NCI-H146 (cell line): Measurements from ENCODE around the gene SPACDR.
A peak's percentile ranks its signal among the peaks of the same experiment; 100 is the strongest.

Source experiments
- DNase-seq: peaks from one replicate; lab custom pipeline; 2025; lab: John Stamatoyannopoulos, UW

SPACDR gene

DNA sequence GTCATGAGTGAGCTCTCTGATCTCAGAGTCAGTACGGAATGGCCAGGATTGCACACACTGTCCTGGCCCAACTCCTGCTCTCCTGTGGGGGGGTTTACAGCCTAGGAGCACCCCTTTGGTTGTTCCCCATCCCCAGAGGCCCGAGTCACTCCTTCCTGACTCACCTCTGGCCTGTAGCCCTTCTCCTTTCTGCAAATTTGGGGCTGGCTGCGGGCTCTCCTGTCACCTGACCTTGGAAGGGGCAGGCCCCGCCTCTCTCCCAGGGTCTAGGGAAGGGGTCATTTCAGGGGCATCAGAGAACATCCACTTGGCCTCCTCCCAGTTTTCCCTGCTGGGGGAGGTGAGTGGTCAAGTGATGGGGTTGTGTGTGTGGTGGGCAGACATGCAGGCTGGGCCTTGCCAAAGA lies 21.4 kb upstream of the SPACDR start:
- DNase-seq, result no peak

DNA sequence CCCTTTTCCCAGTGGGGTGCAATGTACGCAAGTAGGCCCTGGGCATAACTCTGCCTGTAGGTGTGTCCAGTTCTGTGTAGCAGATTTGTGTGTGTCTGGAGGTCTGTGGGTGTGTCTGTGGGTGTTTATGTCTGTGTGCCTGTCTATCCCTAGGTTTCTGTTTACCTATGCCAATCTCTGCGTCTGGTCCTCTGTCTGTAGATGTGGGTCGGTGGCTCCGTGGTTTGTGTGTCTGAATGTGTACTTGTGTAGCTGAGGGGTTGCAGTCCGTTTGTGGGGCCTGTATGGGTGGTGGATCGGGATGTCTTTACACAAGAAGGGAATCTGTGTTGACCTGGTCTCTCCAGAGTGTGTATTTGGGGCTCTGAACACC lies 20.6 kb upstream of the SPACDR start:
- no peak for DNase-seq

DNA sequence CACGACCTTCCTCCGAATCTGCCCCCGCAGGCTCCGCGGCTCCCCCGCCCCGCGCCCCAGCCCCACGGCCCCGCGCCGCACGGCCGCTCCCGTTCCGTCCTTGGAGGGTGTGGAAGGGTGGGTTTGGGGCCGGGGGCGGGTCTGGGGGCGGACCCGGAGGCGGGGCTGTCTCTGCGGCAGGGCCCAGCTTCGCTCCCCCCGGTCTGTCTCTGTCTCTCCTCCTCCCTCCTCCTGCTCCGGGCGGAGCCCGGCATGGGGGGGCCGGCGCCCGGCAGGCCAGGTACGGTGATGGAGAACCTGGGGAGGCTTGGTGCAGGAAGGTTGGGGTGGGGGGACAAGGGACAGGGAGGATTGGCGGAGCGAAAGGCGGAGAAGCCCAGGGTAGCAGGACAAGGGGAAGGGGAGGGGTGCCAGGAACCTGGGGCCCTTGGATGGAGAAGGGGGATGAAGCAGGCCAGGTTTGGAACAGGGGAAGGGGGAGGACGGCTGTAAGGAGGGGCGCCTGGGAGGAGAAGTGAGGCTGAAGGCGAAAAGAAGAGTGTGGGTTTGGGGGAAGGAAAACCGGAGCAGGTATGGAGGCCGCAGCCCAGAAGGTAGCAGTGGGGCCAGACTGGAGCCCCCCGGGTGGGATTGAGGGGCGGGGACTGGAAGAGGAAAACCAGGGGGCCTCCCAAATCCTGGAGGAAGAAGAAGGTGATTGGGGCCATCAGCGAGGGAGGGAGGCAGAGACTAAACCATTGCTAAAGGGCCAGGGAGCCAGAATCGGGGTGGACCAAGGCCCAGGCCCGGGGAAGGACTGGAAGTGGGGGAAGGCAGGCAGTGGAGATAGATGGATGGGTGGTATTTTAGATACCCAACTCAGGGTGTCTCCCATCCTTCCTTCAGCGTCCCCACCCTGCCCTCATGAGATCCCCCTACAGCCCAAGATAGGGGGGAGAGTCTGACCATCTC lies 19.9 kb upstream of the SPACDR start, which contains the start of gene NYAP1:
Gene NYAP1, plus strand, starts transcription at position 206 of the 951 bp plus-strand sequence. CDS start 1,385 bp downstream, outside the sequence.
- peak; percentile 79 for DNase-seq

DNA sequence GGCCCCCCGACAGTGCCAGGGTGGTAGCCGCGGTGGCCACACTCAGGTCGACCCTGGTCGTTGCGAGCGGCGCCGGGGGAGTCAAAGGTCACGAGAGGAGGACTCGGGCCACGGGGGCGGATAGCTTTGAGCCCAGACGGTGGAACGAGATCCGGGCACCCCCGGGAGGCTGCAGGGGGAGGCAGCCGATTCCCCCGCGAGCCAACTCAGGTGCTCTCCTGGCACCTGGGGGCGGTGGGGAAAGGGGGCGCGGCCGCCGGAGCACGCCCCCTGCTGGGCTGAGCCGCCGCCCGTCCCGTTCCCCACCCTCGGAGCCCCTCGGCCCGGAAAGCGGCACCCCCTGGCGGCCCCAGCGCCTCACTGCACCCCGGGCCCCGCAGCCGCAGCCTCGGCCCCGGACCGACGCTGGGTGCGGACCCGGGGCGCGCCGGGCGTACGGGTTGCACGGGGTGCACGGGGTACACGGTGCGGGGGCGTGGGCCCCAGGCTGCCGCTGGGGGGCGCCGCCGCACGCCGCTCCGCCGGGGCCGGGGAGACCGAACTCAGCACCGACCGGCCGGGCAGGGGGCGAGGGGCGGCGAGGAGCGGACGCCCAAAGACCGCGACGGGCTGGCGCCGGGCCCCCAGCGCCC lies 19.1 kb upstream of the SPACDR start:
- peak; percentile 51 for DNase-seq

DNA sequence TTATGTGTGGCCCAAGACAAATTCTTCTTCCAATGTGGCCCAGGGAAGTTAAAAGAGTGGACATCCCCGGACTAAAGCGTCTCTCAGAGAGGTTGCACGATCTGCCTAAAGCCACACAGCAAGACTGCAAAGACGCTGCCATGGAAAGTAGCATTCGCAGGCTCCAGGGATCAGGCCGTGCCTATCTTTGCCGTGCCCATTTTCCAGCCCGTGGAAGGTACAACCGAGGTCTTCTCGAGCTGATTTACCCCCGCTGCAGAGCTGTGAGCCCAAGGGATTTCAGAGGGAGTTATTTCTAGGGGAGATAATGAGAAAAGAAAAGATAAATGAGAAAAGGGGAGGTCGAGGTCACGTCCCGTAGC lies 18.6 kb upstream of the SPACDR start:
- DNase-seq, result no peak

DNA sequence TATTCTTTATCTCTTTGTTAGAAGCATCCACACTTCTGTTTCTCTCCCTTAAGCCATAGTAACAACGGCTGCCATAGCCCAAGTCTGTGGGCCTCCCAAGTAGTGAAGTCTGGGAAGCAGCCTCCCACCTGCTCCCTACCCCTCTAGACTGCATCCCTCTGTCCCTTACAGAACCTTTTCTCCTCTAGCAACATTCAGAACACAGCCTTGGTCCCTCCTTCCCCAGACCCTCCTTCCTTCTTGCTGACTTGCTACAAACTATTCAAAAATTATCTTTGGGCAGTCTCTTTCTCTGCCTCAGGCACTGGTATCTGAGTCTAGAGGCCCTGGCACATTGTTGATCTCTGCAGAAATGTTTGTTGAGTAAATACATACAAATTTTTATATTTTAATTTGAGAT lies 17.4 kb upstream of the SPACDR start:
- no peak for DNase-seq

DNA sequence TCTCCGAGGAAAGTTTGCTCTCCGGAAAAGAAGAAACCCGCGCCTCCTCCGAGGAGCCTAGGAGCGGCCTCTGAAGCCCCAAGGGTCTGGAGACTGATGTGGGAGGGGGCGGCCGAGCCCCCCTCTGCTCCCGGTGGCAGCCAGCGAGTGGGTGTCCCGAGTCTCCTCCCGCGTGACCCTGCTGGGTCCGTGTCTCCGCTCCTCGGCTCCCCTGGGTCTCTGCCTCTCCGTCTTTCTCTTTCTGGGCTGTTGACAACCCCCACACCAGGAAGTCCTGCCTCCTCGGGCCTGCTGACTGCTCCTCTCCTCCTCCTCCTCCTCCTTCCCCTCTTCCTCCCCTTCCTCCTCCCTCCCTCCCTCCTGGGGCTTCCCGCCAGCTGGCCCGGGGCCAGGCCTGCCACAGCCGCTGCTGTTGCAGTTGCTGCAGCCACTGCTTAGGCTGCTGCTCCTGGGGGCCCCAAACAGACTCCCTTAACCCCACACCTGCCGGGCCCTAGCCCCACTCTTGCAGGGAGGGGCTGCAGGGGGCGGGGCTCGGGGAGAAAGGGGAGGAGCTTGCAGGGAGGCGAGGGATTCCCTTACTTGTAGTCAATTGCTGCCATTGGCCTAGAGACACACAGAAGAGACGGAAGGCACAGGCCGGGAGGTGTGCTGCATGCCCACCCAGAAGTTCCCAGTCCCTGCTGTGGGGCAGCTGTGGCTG lies 15.0 kb upstream of the SPACDR start, which contains the start of gene TSC22D4:
Gene TSC22D4, minus strand, starts transcription at position 257 of the 703 bp plus-strand sequence. CDS start 1,176 bp downstream, outside the sequence.
- peak; percentile 96 for DNase-seq

DNA sequence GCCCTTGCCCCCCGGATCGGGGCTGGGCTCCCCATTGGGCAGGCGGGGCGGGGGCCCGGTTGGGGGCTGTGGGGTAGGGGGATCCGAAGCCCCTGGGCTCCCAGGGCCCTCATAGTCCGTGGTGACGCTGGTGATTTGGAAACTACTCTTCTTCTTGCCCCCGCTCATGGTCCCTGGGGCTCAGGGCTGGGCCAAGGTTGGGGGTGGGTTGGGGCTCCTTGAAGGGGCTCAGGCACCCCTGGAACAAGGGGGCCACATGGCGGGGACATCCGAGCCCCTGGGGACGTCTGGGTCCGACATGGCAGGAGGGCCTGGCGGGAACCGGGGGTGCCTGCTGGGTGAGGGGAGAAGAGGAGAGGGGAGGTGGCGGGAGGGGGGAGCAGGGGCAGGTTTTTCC lies 13.8 kb upstream of the SPACDR start:
- no peak for DNase-seq

DNA sequence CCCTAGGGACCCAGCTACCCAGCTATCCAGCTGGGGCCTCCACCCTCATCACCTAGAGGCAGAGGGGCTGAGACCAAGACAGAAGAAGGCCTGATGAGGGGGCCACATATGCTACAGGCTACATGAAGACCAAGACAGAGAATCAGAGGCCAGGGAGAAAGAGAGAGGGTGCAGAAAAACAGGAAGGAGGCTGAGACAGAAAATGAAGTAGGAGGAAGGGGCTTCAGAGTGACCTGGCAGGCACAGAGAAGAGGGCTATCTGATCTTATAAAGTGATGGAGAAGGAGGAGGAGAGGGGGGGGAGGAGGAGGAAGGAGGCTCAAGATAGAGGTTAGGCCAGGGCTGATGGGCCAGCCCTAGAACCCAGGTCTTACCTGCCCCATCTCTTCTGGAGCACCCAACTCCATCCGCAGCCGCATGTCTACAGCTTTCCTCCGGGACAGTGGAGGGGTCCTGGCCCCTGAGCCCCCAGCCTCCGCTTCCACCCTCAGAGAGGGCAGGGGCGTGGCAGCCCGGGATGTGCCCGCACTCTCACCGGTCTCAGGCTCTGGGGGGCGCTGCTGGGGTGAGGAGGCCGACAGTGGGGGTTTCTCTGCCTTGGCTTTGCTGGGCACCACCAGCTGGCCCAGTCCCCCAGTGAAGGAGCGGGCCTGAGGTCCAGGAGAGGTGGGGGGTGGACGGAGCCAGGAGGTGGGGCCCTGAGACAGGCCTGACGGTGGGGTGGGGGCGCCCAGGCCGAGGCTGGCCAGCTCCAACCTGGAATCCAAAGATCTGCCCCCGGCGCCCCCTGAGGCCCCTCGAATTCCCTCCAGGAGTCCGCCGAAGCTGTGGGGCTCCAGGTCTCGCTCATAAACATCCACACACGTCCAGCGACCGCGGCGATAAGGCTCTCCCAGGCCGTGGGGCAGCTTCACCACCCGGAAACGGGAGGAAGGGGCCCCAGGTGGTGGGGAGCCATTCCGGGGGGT lies 13.1 kb upstream of the SPACDR start:
- DNase-seq, result no peak

DNA sequence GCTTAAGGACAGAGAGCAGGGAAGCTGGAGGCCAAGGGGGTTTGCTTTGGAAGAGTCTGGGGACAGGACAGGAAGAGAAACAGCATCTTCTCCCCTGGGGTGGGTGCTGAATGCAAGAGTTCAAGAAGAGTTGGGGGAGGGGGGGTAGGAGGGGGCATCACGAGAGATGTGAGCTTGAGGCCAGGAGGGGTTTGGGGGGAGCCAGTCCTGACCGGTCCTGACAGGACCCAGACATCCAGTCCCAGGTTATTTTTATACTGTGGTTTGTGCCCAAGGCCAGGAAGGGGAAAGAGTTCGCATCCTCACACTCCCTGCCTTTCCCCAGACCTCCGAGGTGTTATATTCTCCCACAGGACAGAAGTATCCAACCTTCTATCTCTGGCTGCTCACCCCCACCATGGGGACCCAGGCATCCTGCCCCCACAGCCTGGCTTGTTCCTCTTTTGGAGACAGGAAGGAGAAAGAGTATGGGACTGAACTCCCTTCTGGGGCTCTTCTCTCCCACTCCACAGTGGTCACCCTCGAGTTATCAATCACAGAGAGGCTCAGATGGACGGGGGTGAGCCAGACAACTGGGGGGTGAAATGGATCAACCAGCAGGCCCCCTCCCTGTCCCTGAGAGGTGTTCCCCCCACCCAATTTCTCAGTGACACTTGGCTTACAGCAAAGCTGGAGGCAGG lies 12.2 kb upstream of the SPACDR start:
- DNase-seq, result no peak

DNA sequence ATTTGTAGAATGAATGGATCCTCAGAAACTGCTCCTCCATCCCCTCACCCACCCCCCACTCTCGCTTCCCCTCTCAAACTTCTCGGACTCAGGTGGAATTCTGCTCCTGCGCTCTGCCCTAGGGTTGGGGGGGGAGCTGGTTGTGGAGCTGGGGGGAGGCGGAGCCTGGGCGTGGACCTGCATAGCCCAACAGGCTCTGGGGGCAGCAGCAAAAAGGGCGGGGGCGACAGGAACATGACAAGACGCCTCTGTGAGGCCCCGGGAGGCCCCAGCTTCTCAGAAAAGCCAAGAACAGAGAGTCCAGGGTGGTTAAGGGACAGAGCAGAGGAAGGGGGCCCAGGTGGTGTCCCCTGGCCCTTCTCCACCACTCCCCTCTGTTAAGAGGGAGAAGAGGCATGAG lies 11.5 kb upstream of the SPACDR start:
- DNase-seq, result no peak

DNA sequence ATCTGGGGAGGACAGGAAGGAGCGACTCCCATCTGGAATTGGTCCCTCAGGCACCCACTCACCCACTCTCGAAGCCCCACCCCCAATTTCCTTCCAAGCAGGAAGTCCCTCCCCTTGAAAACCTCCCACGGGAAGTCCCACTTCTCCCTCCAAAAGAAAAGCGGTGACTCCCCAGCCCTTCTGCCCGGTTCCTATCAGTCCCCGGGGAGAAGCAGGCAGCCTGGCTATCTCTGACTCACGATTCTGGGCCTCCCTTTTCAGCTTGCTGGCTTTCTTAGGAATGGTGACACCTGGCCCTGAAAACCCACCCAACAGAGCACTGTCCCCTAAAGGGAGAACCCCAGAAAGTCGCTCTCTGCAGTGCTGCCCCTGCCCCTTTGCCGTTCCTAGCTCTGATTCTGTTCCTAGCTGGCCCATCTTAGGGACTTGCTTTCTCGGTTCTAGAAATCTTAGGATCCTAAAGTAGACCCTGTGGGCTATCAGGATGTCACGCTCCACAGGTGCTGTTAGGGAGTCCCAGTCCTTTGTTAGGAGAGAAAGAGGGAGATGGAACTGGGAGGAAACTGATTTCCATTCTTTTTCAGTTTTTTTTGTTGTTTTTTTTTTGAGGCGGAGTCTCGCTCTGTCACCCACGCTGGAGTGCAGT lies 8.9 kb upstream of the SPACDR start:
- no peak for DNase-seq

DNA sequence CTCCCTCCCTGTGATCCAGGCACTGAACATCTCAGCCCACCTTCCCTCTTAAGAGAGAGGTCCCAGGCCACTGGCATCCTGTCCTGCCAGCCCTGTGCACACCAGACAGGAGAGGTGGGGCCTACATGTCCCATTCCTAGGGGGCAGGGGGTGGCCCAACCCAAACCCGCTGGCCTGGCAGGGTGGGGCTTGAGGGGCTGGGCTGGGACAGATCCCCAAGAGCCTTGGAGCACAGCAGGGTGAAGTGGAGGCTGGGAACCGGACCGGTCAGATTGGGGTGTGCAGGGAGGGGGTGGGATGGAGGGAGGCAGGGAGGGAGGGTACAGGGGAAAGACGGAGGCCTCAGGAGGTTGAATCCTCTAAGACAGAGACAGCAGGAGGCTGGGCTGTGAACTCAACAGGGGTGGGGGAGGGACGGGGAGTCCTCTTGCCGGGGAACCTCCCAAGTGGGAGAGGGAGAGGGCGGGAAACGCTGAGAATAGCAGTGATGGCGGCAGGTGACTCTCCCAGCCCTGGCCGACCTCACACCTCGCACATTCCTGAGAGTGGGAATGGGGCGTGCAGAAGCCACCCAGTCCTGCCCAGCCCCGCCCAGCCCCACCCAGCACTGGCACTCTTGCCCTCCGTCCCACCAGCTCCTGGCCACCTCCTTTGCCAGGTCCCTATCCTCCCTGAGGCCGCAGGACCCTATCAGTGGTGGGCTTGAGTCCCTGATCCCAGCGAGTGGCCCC lies 8.2 kb upstream of the SPACDR start:
- DNase-seq, result no peak

DNA sequence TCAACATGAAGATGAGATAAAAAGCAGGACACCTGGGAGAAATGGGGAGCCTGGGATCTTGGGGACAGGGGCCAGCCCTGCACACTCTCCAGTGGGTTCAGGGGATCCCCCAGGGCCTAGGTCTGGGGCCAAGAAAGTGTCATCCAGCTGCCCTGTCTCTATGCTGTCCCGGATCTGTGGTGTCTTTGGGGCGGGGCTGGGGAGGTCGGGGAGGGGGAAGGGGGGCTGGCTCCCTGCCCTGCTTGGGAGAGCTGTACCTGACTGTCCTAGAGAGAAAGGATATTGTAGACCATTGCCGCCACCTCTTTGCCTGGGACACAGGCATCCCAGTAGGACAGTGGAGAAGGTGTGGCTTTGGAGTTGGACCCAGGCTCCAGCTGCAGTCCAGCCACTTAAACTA lies 7.0 kb upstream of the SPACDR start:
- DNase-seq, result no peak

DNA sequence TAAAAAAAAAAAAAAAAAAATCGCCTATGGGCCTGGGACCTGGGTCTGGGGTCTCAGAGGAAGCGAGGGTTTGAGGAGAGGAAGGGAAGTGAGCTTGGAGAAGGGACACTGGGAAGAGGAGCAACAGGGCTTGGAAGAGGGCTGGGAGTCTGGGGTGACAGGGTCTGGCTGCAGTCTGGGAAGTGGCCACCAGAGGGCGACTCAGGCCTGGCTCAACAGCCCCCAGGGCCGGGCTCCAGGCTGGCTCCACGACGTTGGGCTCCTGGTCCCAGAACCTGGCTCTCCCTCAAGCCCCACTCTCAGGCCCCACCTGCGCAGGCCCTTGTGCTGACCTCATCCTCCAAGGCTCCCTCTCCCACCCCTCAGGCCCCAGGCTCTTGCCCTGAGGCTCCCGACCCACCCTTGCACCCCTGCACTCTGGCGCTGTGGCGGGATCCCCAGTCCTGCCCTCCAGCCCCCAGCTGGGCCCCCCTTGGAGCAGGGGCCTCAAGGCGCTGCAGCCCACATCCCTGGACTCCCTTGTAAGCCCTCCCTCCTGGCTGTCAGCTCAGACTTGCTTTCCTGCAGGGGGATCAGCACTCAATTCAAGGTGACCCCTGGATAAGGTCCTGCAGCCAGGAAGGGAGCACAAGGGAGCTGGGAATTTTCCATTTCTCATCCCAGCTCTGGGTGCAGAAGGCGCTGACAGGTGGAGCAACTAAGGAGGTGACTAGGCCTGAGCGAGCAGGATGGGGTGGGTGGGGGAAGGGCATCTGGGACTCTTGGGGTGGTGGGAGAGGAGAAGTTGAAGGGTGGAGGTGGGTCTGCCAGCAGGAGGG lies 5.4 kb upstream of the SPACDR start:
- DNase-seq, result peak; percentile 71

DNA sequence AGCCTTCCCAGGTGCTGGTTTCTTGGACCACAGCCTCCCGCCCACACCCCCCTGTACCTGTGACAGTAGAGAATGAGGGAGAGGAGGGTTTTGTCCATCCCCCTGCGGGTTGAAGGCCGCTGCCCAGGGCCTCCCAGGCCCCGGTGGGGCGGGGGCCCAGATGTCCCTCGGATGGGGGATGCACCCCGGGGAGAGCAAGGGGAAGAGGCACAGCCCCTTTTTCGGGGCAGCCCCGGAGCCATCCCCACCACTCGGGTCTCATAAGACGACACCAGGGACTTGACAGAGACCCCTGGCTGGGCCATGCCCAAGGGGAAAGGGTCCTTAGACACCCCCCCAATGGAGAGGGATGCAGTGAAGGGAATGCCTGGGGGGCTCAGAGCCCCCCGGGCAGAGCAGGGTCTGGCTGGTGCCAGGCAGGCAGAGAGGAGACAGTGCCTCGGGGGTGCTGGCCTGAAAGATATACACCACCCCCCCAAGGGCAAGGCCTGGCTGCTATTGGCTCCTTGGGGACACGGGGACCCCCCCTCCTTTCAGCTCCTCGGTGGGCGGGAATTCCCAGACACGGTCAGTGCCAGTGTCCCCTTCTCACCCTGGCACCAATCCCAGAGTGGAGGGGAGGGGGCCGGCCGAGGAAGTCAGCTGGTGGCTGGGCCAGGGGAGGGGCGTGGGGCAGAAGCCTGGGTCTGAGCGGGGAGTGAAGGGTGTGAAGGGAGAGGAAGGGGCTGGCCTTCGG lies 3.7 kb upstream of the SPACDR start:
- DNase-seq, result no peak

DNA sequence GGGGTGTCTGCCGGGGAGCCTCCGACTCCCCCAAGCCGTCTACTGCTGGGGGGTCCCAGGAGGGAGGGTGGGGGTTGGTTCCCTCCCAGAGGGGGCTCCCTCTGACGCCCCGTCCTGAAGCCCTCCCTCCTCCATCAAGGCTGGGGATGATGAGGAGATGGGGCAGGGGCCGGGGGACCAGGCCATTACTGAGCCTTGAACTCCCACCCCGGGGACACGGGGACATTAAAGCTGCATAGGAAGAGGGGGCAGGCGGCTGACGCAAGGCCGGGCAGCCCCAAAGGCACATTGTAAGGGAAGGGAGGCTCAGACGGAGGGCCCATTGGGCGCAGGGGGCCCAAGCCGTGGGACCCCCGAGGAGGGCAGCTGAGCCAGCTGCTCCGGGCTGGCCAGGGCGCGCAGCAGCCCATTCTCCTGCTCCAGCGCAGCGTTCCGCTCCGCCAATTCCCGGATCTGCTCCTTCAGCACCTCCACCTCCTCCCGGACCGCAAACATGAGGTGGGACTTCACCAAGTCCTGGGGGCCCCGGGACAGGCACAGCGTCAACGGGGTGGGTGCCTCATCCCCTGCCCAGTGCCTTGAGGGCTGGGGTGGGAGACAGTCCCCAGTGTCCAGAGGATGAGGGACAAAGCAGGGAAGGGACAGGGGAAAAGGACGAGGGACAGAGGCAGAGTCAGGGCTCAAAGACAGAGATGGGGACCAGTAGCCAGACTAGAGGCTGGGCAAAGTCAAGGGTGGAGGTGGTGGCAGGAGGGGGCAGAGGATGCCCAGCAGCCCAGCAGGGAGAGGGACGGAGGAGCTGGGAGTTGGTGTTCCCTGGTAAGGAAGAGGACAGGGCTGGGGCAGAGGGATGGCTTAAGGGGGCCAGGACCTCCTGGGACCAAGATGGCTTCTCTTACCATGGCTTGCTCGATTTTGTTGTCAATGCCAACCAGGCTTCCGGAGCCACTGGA lies 2.9 kb upstream of the SPACDR start:
- DNase-seq, result no peak
